NOMO-1 treated with dmso at 0.1 percent for 144 hours (cell line): ENCODE results near the gene B3GNT2.
"Not testable (repeated sequence)": the region's sequence is repeated elsewhere in the genome, so short reads cannot be mapped to it uniquely, and the experiment has no call there.

Experiments used
- DNase-seq: peaks from one replicate; lab custom pipeline; 2025; ENCODE audit not compliant: unreplicated experiment; lab: John Stamatoyannopoulos, UW

Gene B3GNT2, protein sequence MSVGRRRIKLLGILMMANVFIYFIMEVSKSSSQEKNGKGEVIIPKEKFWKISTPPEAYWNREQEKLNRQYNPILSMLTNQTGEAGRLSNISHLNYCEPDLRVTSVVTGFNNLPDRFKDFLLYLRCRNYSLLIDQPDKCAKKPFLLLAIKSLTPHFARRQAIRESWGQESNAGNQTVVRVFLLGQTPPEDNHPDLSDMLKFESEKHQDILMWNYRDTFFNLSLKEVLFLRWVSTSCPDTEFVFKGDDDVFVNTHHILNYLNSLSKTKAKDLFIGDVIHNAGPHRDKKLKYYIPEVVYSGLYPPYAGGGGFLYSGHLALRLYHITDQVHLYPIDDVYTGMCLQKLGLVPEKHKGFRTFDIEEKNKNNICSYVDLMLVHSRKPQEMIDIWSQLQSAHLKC

DNA sequence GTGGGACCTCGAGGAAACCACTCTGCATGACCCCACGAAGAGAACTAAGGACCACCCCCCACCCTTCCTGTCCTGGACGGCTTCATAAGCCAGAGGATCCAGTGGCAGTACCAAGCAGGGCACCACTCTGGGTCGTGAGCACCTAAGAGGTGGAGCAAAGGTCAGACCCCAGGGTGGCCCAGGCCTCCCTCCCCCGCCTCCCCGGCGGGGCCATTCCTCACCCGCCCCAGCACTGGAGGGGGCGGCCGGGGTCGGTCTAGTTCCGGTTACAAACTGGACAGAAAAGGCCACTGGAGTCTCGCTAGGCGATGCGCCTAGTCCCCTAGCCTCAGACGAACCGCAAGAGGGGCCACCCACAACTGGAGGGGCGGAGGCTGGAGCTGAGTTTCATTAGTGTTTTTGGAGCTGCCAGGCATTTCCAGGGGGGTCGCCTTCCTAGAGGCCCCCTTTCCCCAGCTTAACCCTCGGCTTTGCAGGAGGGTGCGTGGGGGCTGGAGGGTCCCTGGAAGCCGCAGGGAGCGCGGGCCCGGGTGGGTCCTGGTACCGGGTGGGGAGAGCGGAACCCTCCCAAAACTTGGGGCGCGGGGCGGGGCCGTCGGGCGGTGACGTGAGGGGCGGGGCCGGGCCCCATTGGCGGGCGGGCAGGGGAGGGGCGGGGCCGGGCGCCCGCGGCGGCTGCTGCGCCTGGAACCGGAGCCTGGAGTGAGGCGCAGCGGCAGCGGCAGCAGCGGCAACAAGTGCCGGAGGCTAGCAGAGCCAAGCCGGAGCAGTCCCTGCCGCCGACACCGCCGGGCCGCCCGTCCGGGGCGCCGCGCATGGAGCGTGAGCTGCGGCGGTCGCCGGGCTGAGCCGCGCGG is at the start of gene B3GNT2:
B3GNT2 (plus strand) TSS at position 695 of the 857 bp plus-strand sequence. CDS start 26,106 bp downstream, outside the sequence.
- peak; percentile 66 for DNase-seq

GRCh38 chr2:62146790-62147189 is 49.1 kb upstream of the B3GNT2 start:
- not testable (repeated sequence) for DNase-seq

- DNase-seq, result peak; percentile 2
These were observed 48.2 kb upstream of the B3GNT2 start for GRCh38 chr2:62147610-62148301.

GRCh38 chr2:62149708-62150107 is 46.2 kb upstream of the B3GNT2 start:
- no peak for DNase-seq

GRCh38 chr2:62150597-62151305 is 45.2 kb upstream of the B3GNT2 start:
- no peak for DNase-seq

GRCh38 chr2:62151306-62151638 is 44.6 kb upstream of the B3GNT2 start:
- no peak for DNase-seq

DNA sequence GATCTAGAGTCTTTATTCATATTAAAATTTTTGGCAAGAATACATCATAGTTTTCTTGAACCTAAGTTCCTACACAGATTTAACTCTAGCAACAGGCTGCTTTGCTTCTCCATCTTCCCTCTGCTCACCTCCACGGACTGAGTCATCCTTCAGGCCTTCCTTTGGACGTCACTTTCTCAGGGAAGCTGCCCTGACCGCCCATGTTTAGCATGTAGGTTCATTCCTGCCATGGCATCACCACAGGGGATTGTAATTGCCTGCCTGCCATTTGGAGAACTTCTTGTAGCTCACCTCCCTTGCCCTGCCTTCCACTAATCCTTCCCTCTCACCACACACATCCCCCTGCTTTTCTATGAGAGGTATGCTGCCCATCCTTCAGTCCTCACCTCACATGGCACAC is 43.9 kb upstream of the B3GNT2 start:
- DNase-seq, result no peak

DNA sequence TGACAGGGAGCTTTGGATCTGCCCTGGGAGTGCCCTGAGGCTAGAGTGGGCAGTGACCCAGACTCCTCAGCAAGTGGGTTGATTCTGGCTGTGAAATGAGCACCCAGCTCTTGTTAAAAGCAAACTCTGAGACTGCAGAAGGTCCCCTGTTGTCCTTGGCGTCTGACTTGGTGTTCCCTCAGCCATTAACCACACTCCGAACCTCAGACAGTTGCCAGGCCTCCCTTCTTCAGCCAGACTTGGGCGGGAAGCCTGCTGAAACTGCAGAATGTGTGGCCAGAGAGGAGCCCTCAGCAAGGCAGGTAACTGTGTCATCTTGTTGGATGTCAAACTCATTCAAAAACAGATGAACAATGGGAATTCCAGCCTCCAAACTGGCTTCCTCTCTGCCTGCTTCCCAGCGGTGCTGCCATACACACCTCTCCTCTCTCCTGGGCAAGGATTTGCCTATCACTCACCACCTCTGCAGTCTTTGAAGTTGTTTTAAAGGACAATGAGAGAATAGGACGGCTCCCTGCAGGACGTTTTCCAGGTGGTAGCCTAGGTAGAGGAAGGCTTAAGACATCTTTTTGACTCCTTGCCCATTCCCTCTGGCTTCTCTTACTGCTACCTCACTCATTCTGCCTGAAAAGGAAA is 38.9 kb upstream of the B3GNT2 start:
- DNase-seq, result no peak

- no peak for DNase-seq
These were observed 37.3 kb upstream of the B3GNT2 start for GRCh38 chr2:62158444-62159121.

- DNase-seq, result not testable (repeated sequence)
These were observed 35.2 kb upstream of the B3GNT2 start for GRCh38 chr2:62160691-62161090.

DNA sequence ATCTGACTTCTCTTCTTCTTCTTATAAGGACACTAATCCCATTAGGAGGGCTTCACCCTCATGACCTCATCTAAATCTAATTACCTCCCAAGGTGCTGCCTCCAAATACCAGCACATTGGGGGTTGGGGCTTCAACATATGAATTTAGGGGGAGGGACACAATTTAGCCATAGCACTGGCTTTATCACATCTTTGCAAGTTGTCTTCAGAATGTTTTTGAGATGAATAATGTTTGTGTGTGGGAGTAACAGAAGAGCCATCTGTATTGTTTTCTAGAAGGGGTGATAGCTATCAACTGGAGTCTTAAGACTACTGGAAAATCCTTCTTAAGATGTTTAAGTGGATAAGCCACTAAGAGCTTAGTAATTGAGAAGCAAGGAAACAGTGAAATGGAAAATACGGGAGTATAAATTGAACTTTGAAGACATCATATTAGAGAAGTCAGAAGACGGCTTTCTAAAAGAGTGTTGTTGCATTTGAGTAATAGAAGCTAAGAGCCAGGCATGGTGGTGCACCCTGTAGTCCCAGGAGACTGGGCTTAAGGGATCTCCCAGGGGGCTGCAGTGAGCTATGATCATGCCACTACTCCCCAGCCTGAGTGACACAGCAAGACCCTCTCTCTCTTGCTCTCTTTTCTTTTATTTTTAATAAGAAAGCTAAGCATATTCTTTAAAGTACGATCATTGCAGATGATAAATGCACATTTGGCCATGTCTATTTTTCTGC is 32.6 kb upstream of the B3GNT2 start:
- DNase-seq, result no peak

GRCh38 chr2:62163834-62164233 is 32.1 kb upstream of the B3GNT2 start:
- DNase-seq, result no peak

GRCh38 chr2:62175728-62176127 is 20.2 kb upstream of the B3GNT2 start:
- no peak for DNase-seq

- DNase-seq, result no peak
These were observed 19.1 kb upstream of the B3GNT2 start for GRCh38 chr2:62176801-62177200.

DNA sequence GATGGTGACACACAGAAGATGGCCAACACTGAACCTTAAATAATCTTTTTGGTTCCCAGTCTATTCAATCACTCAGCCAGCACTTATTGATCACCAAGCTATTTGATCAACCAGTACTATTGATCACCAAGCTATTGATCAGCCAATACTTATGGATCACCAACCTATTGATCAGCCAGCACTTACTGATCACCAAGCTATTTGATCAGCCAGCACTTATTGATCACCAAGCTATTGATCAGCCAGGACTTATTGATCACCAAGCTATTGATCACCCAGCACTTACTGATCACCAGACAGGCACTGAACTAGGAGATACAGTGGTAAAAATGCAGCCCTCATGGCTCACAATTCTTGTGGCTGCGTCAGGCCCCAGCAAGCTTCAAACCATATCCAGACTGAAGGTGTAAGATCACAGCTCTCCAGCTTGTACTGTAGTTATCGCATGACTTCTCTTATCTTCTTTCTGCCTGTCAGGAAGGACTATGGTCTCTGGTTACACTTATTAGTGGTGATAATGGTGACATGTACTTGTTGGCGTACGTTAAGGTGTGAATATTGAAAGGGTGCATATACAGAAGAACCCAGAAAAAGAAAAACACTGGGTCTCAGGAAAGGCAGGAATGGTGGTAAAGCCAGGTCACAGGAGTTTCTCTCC is 18.4 kb upstream of the B3GNT2 start:
- DNase-seq, result no peak

DNA sequence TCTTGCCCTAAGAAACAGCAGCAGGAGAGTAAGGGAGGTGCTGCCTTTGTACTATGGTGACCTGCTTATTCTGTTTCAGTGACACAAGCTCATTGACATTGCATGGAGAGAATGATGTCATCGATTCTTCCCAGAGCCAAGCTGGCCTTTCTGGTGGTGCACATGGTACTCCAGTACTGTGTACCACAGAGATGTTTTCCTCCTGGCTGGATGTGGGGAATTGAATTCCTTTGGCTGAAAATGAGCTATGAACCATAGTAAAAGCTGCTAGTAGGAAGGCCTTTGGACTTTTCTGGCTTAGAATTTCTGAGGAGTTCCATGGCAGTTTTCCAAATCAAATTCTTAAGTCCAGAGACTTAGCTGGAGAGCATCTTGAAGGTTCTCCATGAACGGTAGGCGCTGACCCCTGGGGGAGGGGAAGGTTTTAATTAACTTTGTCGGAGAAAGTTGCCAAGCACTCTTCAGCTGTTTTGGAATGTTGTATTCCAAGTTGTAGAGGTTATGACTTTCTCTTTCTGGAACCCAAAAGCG is 17.1 kb upstream of the B3GNT2 start:
- DNase-seq, result no peak

DNA sequence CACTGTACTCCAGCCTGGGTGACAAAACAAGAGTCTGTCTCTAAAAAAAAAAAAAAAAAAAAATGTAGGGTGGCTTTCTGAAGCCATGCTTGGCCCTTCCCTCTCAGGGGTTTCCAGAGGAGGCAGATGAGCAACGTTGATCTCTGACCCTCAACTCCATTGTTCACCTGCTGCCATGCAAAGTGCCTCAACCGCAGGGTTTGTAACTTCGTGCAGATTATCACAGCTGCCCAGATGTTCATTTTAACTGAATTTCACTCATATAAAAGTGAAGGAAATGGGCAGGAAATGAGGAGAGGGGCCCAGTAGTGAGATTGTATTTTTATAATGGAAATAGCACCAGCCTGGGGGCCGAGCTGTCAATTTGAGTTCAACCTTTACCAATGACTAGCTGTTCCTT is 14.9 kb upstream of the B3GNT2 start:
- DNase-seq, result no peak

GRCh38 chr2:62181843-62182242 is 14.1 kb upstream of the B3GNT2 start:
- no peak for DNase-seq
